ENCODE data around the gene PROC.

The PROC gene

DNA sequence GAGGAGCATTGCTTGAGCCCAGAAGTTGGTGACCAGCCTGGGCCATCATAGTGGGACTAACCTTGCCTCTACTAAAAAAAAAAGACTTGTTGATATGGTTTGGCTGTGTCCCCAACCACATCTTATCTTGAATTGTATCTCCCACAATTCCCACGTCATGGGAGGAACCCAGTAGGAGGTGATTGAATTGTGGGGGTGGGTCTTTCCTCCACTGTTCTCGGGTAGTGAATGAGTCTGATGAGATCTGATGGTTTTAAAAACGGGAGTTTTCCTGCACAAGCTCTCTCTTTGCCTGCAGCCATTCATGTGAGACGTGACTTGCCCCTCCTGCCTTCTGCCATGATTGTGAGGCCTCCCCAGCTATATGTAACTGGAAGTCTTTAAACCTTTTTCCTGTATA, 47.0 kb downstream of the PROC start:
- TF ChIP-seq, protein P1, sequence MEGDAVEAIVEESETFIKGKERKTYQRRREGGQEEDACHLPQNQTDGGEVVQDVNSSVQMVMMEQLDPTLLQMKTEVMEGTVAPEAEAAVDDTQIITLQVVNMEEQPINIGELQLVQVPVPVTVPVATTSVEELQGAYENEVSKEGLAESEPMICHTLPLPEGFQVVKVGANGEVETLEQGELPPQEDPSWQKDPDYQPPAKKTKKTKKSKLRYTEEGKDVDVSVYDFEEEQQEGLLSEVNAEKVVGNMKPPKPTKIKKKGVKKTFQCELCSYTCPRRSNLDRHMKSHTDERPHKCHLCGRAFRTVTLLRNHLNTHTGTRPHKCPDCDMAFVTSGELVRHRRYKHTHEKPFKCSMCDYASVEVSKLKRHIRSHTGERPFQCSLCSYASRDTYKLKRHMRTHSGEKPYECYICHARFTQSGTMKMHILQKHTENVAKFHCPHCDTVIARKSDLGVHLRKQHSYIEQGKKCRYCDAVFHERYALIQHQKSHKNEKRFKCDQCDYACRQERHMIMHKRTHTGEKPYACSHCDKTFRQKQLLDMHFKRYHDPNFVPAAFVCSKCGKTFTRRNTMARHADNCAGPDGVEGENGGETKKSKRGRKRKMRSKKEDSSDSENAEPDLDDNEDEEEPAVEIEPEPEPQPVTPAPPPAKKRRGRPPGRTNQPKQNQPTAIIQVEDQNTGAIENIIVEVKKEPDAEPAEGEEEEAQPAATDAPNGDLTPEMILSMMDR (IDR thresholded peaks at IDR 0.05), result no peak

DNA sequence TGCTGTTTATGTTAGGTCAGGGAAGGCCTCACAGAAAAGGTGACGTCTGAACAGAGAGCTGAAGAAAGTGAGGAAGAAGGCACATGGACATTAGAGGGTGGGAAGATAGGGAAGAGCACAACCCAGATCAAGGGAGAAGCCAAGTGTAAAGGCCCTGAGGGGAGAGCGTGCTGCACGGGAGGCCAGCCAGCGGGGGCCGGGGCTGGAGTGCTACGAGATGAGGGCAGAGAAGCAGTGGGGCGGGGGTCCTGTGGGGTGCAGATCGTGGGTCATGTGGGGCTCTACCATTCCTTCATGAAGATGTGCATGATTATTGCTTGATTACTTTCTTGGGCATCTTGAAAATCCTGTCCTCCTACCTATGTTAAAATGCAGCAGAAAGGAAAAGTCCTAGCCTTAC, 50.8 kb downstream of the PROC start:
- TF ChIP-seq, protein P1 (IDR thresholded peaks at IDR 0.05), result no peak

DNA sequence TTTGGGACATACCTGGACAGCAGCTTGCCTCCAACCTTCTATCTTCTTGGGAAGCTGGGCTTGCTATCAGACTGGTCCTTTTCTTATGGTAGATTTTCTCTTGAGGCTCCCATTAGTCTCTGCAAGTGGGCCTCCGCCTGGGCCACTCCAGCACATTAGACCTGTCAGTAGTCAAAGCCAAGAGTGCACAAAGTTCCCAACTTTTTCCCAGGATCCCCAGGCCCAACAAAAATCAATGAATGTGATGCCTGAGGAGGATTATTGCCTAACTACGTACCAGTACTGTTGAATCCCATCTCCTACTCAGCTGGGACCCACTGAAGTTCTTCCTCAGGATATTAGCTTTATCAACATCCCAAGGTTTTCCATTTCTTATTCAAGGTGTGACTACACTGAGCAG, 51.7 kb downstream of the PROC start:
- TF ChIP-seq, protein P1 (IDR thresholded peaks at IDR 0.05), result no peak

DNA sequence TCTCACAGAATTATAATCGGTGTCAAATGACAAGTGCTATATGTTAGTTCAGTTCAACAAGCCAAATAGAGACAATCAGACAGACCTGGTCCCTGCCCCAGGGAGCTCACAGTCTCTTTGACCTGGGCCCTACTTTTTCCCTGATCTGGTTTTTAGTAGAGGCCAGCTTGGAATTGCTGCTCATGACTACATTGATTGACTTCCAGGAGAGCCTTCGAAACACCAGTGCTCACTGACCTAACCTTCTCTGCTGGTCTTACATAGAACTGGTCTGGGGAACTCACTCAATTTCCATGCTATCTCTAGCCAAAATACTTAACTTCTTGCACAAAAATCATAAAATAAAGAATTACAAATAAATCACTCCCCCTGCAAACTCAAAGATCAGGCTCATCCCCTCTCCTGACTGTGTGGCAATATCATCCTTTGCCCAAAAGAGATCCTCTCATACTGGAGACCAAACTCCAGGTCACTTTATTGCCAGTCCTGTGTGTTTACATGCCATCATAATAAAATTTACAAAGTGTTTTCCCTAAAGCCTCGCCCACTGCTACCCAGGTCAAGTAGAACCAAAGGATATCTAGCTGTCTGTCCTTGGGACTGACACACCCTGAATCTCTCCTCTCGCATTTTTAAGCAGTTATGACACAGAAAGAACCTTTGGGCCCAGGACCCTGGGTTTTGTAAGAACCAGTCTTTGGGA, 53.2 kb downstream of the PROC start:
- TF ChIP-seq, protein P1 (IDR thresholded peaks at IDR 0.05), result no peak

DNA sequence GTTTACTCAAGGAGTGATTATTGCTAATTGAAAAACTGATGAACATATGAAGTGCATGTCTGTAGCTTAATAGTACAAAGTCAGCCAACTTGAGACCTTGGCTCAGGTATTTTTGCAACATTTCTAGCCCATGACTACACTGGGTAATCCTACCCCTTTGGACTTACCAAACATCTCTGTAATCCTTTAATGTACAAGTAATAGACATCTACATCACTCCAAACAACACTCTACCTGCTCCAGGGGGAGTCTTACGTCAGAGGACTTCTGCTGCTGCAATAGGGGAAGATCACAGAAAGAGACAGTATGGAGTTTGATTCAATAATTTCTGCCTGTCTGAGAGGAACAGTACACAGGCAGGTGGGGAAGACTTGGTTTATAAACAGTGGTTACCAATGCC, 54.0 kb downstream of the PROC start:
- TF ChIP-seq, protein P1 (IDR thresholded peaks at IDR 0.05), result no peak

DNA sequence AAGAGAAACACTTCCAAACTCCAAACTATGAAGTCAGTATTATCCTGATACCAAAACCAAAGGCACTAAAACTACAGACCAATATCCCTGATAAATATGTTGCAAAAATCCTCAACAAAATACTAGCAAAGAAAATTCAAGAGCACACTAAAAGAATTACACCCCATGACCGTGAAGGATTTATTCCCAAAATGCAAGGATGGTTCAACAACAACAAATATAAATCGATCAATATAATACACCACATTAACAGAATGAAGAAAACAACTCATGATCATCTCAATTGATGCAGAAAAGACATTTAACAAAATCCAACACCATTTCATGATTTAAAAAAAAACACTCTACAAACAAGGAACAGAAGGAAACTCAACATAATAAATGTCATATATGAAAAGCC, 57.6 kb downstream of the PROC start:
- TF ChIP-seq, protein P1 (IDR thresholded peaks at IDR 0.05), result no peak
